Karpas-422 (cell line): ENCODE data around the gene ADAMTS3. TPM values are rescaled to one million over a fixed set of nuclear protein-coding genes. Genes with fewer than 3 reads are reported as not detected.

Experiments
- DNase-seq: peaks from one replicate; pipeline ENCODE4 v3.0.0-alpha.2; 2015
- H2AFZ ChIP-seq: fragments of 200-600 bp; sonication (generic); 2 replicates; pipeline ENCODE4 v1.6.1; 2014; ENCODE audit warnings: antibody characterized with exemption, low read length, mixed read lengths
- H3K27ac ChIP-seq: fragments of 200-600 bp; sonication (generic); 2 replicates; pipeline ENCODE4 v1.5.1; 2014; ENCODE audit warnings: mild to moderate bottlenecking, low read length, moderate library complexity
- H3K27me3 ChIP-seq: fragments of 200-600 bp; sonication (generic); 2 replicates; pipeline ENCODE4 v1.6.1; 2014; ENCODE audit warnings: low read length, mixed read lengths
- H3K36me3 ChIP-seq: fragments of 200-600 bp; sonication (generic); 2 replicates; pipeline ENCODE4 v1.6.1; 2014; ENCODE audit warnings: low read length, mixed read lengths; ENCODE audit not compliant: insufficient read depth
- H3K4me1 ChIP-seq: fragments of 200-600 bp; sonication (generic); 2 replicates; pipeline ENCODE4 v1.6.1; 2014; ENCODE audit warnings: mild to moderate bottlenecking, low read length, mixed read lengths
- H3K4me2 ChIP-seq: fragments of 200-600 bp; sonication (generic); 2 replicates; pipeline ENCODE4 v1.6.1; 2014; ENCODE audit warnings: low read length, low read depth, mild to moderate bottlenecking; ENCODE audit not compliant: poor library complexity, severe bottlenecking
- H3K4me3 ChIP-seq: fragments of 200-600 bp; sonication (generic); 2 replicates; pipeline ENCODE4 v1.5.1; 2014; ENCODE audit warnings: mild to moderate bottlenecking, antibody characterized with exemption, low read length, mixed read lengths
- H3K79me2 ChIP-seq: fragments of 200-600 bp; sonication (generic); 2 replicates; pipeline ENCODE4 v1.6.1; 2014; ENCODE audit warnings: mild to moderate bottlenecking, low read length, mixed read lengths
- H3K9ac ChIP-seq: fragments of 200-600 bp; sonication (generic); 2 replicates; pipeline ENCODE4 v1.6.0; 2014; ENCODE audit warnings: low read length
- H3K9me2 ChIP-seq: fragments of 200-600 bp; sonication (generic), shearing (Covaris generic); replicated peaks from 2 replicates; pipeline ENCODE4 v1.6.0; 2014; ENCODE audit warnings: mild to moderate bottlenecking, low read length, moderate library complexity; ENCODE audit not compliant: insufficient read depth
- H3K9me3 ChIP-seq: fragments of 300-700, 200-600 bp; sonication (generic); 2 replicates; pipeline ENCODE4 v1.6.1; 2014; ENCODE audit warnings: low read length, mixed read lengths
- H4K20me1 ChIP-seq: fragments of 200-600 bp; sonication (generic); 2 replicates; pipeline ENCODE4 v1.6.1; 2014; ENCODE audit warnings: mild to moderate bottlenecking, antibody characterized with exemption, low read length, low read depth; ENCODE audit not compliant: insufficient read depth
- total RNA-seq: library from RNA; depleted of rRNA; stranded (reverse); fragments of >200 nt; shearing (Covaris generic); gene quantifications from 2 replicates; pipeline ENCODE4 v1.2.3, GENCODE V29; 2014; ENCODE audit warnings: low replicate concordance

Gene ADAMTS3
- total RNA-seq, 1 experiment from 2014 or later: not detected

- H3K4me3 ChIP-seq: no peak overlapping the region
- H2AFZ ChIP-seq: no peak overlapping the region
- no peaks in the 10 kb centered on the region for H3K9me3 ChIP-seq
- H3K4me1 ChIP-seq: no peaks in the 10 kb centered on the region
- DNase-seq: no peak
- H3K4me2 ChIP-seq: no peak overlapping the region
- H3K9me2 ChIP-seq: no peaks in the 10 kb centered on the region
- no peak overlapping the region for H3K27ac ChIP-seq
- no peak overlapping the region for H3K9ac ChIP-seq
- H3K36me3 ChIP-seq: no peaks in the 10 kb centered on the region
- H3K27me3 ChIP-seq: 0 out of 2 replicates have a peak, but pooled peaks cover 3% of the 10 kb centered on the region
- no peaks in the 10 kb centered on the region for H4K20me1 ChIP-seq
- H3K79me2 ChIP-seq: no peaks in the 10 kb centered on the region
Observed at GRCh38 chr4:72418458-72418857, 150.6 kb downstream of the ADAMTS3 start.

GRCh38 chr4:72410158-72410557 lies 158.9 kb downstream of the ADAMTS3 start:
- Histone ChIP-seq H3K36me3 (no peaks in the 10 kb centered on the region), H3K4me2 (no peak overlapping the region), H3K79me2 (no peaks in the 10 kb centered on the region), H4K20me1 (no peaks in the 10 kb centered on the region), H2AFZ (no peak overlapping the region), H3K4me3 (no peak overlapping the region), H3K4me1 (no peaks in the 10 kb centered on the region), H3K27me3 (no peaks in the 10 kb centered on the region), H3K9me2 (no peaks in the 10 kb centered on the region), H3K9me3 (no peaks in the 10 kb centered on the region), H3K9ac (no peak overlapping the region), H3K27ac (no peak overlapping the region)
- no peak for DNase-seq

DNA sequence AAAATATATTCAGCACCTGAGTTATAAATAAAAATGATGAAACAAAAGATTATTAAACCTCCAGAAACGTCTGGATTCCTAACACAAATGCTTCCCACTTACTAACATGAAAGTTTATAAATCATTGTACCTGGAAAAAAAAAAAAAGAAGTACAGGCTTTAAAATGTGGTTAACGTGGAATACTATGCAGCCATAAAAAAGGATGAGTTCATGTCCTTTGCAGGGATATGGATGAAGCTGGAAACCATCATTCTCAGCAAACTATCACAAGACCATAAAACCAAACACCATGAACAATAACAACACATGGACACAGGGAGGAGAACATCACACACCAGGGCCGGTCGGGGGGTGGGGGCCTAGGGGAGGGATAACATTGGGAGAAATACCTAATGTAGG lies 160.5 kb downstream of the ADAMTS3 start:
- no peaks in the 10 kb centered on the region for H3K9me3 ChIP-seq
- no peak overlapping the region for H3K9ac ChIP-seq
- H3K27ac ChIP-seq: no peak overlapping the region
- H3K9me2 ChIP-seq: no peaks in the 10 kb centered on the region
- no peak overlapping the region for H2AFZ ChIP-seq
- H3K27me3 ChIP-seq: no peaks in the 10 kb centered on the region
- H3K4me1 ChIP-seq: no peaks in the 10 kb centered on the region
- no peaks in the 10 kb centered on the region for H3K79me2 ChIP-seq
- H3K4me2 ChIP-seq: no peak overlapping the region
- H4K20me1 ChIP-seq: no peaks in the 10 kb centered on the region
- H3K4me3 ChIP-seq: no peak overlapping the region
- no peak for DNase-seq
- H3K36me3 ChIP-seq: no peaks in the 10 kb centered on the region

- no peak for DNase-seq
- Histone ChIP-seq H3K4me2 (no peak overlapping the region), H3K9me2 (no peaks in the 10 kb centered on the region), H3K4me3 (no peak overlapping the region), H2AFZ (no peak overlapping the region), H3K27ac (no peak overlapping the region), H3K79me2 (no peaks in the 10 kb centered on the region), H3K9ac (no peak overlapping the region), H4K20me1 (no peaks in the 10 kb centered on the region), H3K4me1 (no peaks in the 10 kb centered on the region), H3K9me3 (no peaks in the 10 kb centered on the region), H3K27me3 (no peaks in the 10 kb centered on the region), H3K36me3 (no peaks in the 10 kb centered on the region)
Observed at GRCh38 chr4:72405417-72405816, 163.6 kb downstream of the ADAMTS3 start.

DNA sequence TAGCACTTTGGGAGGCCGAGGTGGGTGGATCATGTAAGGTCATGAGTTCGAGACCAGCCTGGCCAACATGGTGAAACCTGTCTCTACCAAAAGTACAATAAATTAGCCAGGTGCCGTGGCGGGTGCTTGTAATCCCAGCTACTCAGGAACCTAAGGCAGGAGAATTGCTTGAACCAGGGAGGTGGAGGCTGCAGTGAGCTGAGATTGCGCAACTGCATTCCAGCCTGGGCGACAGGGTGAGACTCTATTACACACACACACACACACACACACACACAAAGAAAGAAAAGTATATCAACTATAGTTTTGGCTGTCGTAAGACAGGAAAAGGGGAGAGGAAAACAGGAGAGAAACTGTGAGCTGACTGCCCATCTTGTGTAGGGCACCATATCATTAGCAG lies 171.7 kb downstream of the ADAMTS3 start:
- Histone ChIP-seq H2AFZ (no peak overlapping the region), H3K27ac (no peak overlapping the region), H3K79me2 (no peaks in the 10 kb centered on the region), H3K9ac (no peak overlapping the region), H3K4me2 (no peak overlapping the region), H3K9me3 (no peaks in the 10 kb centered on the region), H3K4me1 (no peaks in the 10 kb centered on the region), H3K9me2 (no peaks in the 10 kb centered on the region; the same call in 1 of the 2 replicates), H4K20me1 (no peaks in the 10 kb centered on the region), H3K27me3 (no peaks in the 10 kb centered on the region), H3K36me3 (no peaks in the 10 kb centered on the region), H3K4me3 (no peak overlapping the region)
- DNase-seq: no peak

DNA sequence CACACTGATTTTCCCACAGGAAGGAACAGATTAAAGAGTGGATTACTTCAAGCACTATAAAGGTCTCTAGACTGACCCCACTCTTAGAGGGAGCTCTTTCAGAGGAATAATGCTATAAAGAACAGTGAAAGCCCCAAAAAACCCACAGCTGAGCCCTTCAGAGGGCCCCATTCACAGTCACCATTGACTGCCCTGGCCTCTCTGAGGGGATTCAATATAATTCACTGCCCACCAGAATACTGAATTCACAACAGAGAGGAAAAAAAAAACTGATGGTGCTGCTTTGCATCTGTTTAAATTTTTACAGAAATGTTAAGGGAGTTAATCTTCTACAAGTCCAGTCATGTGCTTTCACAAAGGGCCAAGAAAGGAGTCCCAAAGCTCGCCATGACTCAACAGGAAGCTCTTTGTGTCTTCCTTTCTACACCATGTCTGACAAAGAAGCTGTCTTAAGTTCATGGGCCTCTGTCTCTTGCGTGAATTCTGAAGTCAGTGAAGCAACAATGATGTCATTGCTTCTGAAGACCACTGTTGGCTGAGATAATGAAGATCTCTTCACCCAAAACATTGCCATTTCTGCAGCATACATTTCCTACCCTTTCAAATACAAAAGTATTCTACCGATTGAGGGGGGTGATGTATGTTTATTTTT lies 174.9 kb downstream of the ADAMTS3 start:
- Histone ChIP-seq H3K4me2 (no peak overlapping the region), H3K27ac (no peak overlapping the region), H3K36me3 (no peaks in the 10 kb centered on the region), H3K27me3 (no peaks in the 10 kb centered on the region), H3K4me3 (no peak overlapping the region), H4K20me1 (no peaks in the 10 kb centered on the region), H3K9me3 (no peaks in the 10 kb centered on the region), H2AFZ (no peak overlapping the region), H3K9me2 (no peaks in the 10 kb centered on the region; the same call in 1 of the 2 replicates), H3K79me2 (no peaks in the 10 kb centered on the region), H3K4me1 (no peaks in the 10 kb centered on the region), H3K9ac (no peak overlapping the region)
- DNase-seq: no peak

- no peaks in the 10 kb centered on the region for H3K9me3 ChIP-seq
- no peaks in the 10 kb centered on the region for H3K79me2 ChIP-seq
- H3K9ac ChIP-seq: no peak overlapping the region
- no peaks in the 10 kb centered on the region for H3K27me3 ChIP-seq
- DNase-seq: no peak
- H4K20me1 ChIP-seq: no peaks in the 10 kb centered on the region
- no peak overlapping the region for H3K4me2 ChIP-seq
- H3K9me2 ChIP-seq: no peaks in the 10 kb centered on the region
- H3K4me3 ChIP-seq: no peak overlapping the region
- no peak overlapping the region for H3K27ac ChIP-seq
- no peaks in the 10 kb centered on the region for H3K36me3 ChIP-seq
- H2AFZ ChIP-seq: no peak overlapping the region
- no peaks in the 10 kb centered on the region for H3K4me1 ChIP-seq
Observed at GRCh38 chr4:72391281-72391680, 177.7 kb downstream of the ADAMTS3 start.

DNA sequence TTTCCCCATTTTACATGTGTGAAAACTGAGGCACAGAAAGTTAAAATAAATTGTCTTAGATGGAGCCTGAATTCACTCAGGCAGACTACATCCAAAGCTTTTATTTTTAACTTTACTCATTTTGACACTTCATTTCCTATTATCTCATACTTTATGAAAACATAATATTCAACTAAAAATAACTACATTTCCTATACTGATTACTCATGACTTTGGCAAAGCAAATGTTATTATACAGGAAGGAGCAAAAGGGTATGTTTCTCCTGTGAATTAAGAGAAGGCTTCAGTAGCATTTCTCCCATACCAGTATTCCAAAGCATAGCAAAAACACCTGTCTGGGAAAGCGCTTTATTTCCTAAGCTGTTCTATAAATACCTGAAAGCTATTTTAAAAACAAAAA lies 178.6 kb downstream of the ADAMTS3 start:
- no peak overlapping the region for H3K4me2 ChIP-seq
- H3K27ac ChIP-seq: no peak overlapping the region
- H3K9ac ChIP-seq: no peak overlapping the region
- H3K79me2 ChIP-seq: no peaks in the 10 kb centered on the region
- H3K9me2 ChIP-seq: no peaks in the 10 kb centered on the region
- H3K36me3 ChIP-seq: no peaks in the 10 kb centered on the region
- no peak overlapping the region for H2AFZ ChIP-seq
- H4K20me1 ChIP-seq: no peaks in the 10 kb centered on the region
- H3K27me3 ChIP-seq: no peaks in the 10 kb centered on the region
- no peaks in the 10 kb centered on the region for H3K4me1 ChIP-seq
- H3K4me3 ChIP-seq: no peak overlapping the region
- no peak for DNase-seq
- no peaks in the 10 kb centered on the region for H3K9me3 ChIP-seq
